ENCODE data around the gene KLHL22.

- no peak for TF ChIP-seq EP300 (IDR thresholded peaks at IDR 0.05)
- TF ChIP-seq CTCF (IDR thresholded peaks at IDR 0.05): no peak
- no peak for TF ChIP-seq POLR2AphosphoS5 (IDR thresholded peaks at IDR 0.05)
- TF ChIP-seq POLR2A (IDR thresholded peaks at IDR 0.05): no peak
Measured at GRCh38 chr22:20484948-20485683, 10.5 kb downstream of the KLHL22 start.
